T-cell (primary cell): ENCODE results near the gene COL23A1. TPM values are rescaled to one million over a fixed set of nuclear protein-coding genes. Genes with fewer than 3 reads are reported as not detected.

Source experiments
- ATAC-seq, 4 experiments: fragments of 200-7000 bp in 3 of 4; fragments of 150-1000 bp in 1 of 4; cut with Tn5 transposase; replicated peaks in 1 of 4; 1 replicate in 3 of 4; 2 replicates in 1 of 4; pipeline ENCODE4 v1.10.0; 2021; ENCODE audit warnings: moderate library complexity in 3 of 4, mild to moderate bottlenecking in 2 of 4, moderate number of reproducible peaks in 1 of 4
- CTCF ChIA-PET, 2 donors: fragments of 300-600 bp; sonication (Branson Sonifier 250); formaldehyde crosslinking; loops; one replicate each; lab custom pipeline; 2022; ENCODE audit warnings: antibody characterized with exemption in 2 of 2; lab: Charles Lee
- POLR2A ChIA-PET, 2 donors: fragments of 300-600 bp; sonication (Branson Sonifier 250); formaldehyde crosslinking; loops; one replicate each; lab custom pipeline; 2022; ENCODE audit warnings: antibody characterized with exemption in 2 of 2; lab: Charles Lee
- DNase-seq, 35 experiments: peaks; one replicate each; pipeline versions ENCODE4 v3.0.0 to v3.0.0-alpha.2; 2013 to 2023
- H3K27ac ChIP-seq: one replicate; pipeline ENCODE4 v1.5.1; 2013; ENCODE audit warnings: low read length
- H3K27me3 ChIP-seq, 2 experiments: replicated peaks in 1 of 2; 1 replicate in 1 of 2; 2 replicates in 1 of 2; pipeline versions ENCODE4 v1.6.1 to v1.7.0; 2013; ENCODE audit warnings: low read length in 1 of 2, mixed read lengths in 1 of 2; ENCODE audit not compliant: control insufficient read depth in 2 of 2, insufficient read depth in 2 of 2; ENCODE audit errors: extremely low read depth in 1 of 2
- H3K36me3 ChIP-seq, 2 donors: 1 replicate in 1 of 2; 2 replicates in 1 of 2; pipeline versions ENCODE4 v1.6.1 to v1.7.0; 2013; ENCODE audit warnings: low read length in 1 of 2; ENCODE audit not compliant: control insufficient read depth in 2 of 2, insufficient read depth in 1 of 2; ENCODE audit errors: extremely low read depth in 1 of 2
- H3K4me1 ChIP-seq, 2 experiments: 1 replicate in 1 of 2; 2 replicates in 1 of 2; pipeline versions ENCODE4 v1.6.1 to v1.7.0; 2013; ENCODE audit warnings: low read length in 2 of 2, mixed read lengths in 1 of 2; ENCODE audit not compliant: insufficient read depth in 2 of 2, control insufficient read depth in 1 of 2; ENCODE audit errors: extremely low read depth in 1 of 2
- H3K4me3 ChIP-seq, 2 donors: 1 replicate in 1 of 2; 2 replicates in 1 of 2; pipeline versions ENCODE4 v1.5.1 to v1.7.0; 2013; ENCODE audit warnings: mild to moderate bottlenecking in 2 of 2, low read length in 1 of 2, moderate library complexity in 1 of 2; ENCODE audit not compliant: control insufficient read depth in 1 of 2; ENCODE audit errors: extremely low read depth in 1 of 2
- H3K9me3 ChIP-seq: 2 replicates; pipeline ENCODE4 v1.7.0; 2013
- H3K27ac Mint-ChIP-seq, 2 donors: one replicate each; pipeline ENCODE4 v1.8.0; 2020 to 2021; ENCODE audit warnings: mild to moderate bottlenecking in 2 of 2, mixed read lengths in 2 of 2
- H3K27me3 Mint-ChIP-seq, 2 donors: one replicate each; pipeline ENCODE4 v1.8.0; 2021 to 2022; ENCODE audit warnings: mixed read lengths in 2 of 2
- H3K36me3 Mint-ChIP-seq: one replicate; pipeline ENCODE4 v1.8.0; 2021; ENCODE audit warnings: mixed read lengths
- H3K4me1 Mint-ChIP-seq, 3 donors: one replicate each; pipeline ENCODE4 v1.8.0; 2020 to 2022; ENCODE audit warnings: mixed read lengths in 3 of 3, mild to moderate bottlenecking in 1 of 3
- H3K4me3 Mint-ChIP-seq, 3 donors: one replicate each; pipeline ENCODE4 v1.8.0; 2020 to 2022; ENCODE audit warnings: mild to moderate bottlenecking in 3 of 3, mixed read lengths in 3 of 3, moderate library complexity in 3 of 3
- H3K9me3 Mint-ChIP-seq, 3 donors: one replicate each; pipeline ENCODE4 v1.8.0; 2020 to 2022; ENCODE audit warnings: mixed read lengths in 3 of 3
- WGBS: methylation state at CpG from one replicate; pipeline ENCODE4 v1.1.5; 2013; ENCODE audit warnings: missing lambda C conversion rate; ENCODE audit not compliant: insufficient coverage; 5-methylcytosine and 5-hydroxymethylcytosine counted together
- total RNA-seq, 35 experiments: library from RNA in 6 of 35; stranded (reverse) in 6 of 35; fragments of 120-200 nt in 1 of 35; gene quantifications; one replicate each; pipeline versions ENCODE4 v1.2.1 to v1.2.4 and lab custom pipeline; 2013 to 2026

Gene COL23A1
- total RNA-seq, 5 donors from 2014 or later (not counting 1 experiment from before 2014, with no cell fraction given), result 0.07 to 0.13 TPM; not detected in 3

DNA sequence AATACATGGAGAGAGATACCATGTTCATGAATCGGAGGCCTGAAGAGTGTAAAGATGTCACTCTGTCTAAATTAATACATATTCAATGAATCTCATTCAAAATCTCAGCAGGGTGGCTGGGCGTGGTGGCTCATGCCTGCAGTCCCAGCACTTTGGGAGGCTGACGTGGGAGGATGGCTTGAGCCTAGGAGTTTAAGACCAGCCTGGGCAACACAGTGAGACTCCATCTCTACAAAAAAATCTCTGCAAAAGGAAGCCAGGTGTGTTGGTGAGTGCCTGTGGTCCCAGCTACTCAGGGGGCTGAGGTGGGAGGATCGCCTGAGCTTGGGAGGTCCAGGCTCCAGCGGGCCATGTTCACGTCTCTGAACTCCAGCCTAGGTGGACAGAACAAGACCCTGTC, 49.7 kb downstream of the COL23A1 start:
- Histone ChIP-seq H3K4me3 (no peak overlapping the region), H3K27me3 (peaks cover 0 to 12% of the 10 kb centered on the region in 2 experiments), H3K9me3 (no peaks in the 10 kb centered on the region), H3K27ac (no peak overlapping the region), H3K4me1 (no peaks in the 10 kb centered on the region), H3K36me3 (no peaks in the 10 kb centered on the region)
- ChIA-PET CTCF (no interaction called here), POLR2A (no interaction called here)
- no peak for ATAC-seq
- DNase-seq, result no peak
- Mint-ChIP-seq H3K27me3 (no peaks in the 10 kb centered on the region), H3K4me1 (no peaks in the 10 kb centered on the region), H3K36me3 (no peaks in the 10 kb centered on the region), H3K9me3 (no peaks in the 10 kb centered on the region), H3K27ac (no peak overlapping the region), H3K4me3 (no peak overlapping the region)
- WGBS, result no CpG with 5 or more reads among the region's 6 CpGs

DNA sequence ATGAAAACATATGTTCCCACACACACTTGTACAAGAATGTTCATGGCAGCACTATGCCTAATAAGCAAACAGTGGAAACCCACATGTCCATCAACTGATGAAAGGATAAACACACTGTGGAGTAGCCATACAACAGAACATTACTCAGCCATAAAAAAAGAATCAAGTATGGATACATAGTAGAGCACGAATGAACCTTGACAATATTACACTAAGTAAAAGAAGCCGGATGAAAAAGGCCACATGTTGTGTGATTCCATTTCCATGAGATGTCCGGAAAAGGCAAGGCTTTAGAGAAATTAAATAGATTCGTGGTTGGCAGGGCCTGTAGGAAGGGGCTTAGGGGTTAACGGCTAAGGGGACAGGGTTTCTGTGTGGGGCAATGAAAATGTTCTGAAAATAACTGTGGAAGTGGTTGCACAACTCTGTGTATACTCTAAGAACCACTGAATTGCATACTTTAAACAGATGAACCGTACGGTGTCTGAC, 51.4 kb downstream of the COL23A1 start:
- POLR2A ChIA-PET, result interaction anchor here in 1 of 2 donors (0.7 kb wide), 1 partner anchor 981 kb away, joined by 4 read pairs; no protein-coding TSS in a partner anchor
- 93% methylated on average over 4 of the region's 7 CpGs for WGBS

DNA sequence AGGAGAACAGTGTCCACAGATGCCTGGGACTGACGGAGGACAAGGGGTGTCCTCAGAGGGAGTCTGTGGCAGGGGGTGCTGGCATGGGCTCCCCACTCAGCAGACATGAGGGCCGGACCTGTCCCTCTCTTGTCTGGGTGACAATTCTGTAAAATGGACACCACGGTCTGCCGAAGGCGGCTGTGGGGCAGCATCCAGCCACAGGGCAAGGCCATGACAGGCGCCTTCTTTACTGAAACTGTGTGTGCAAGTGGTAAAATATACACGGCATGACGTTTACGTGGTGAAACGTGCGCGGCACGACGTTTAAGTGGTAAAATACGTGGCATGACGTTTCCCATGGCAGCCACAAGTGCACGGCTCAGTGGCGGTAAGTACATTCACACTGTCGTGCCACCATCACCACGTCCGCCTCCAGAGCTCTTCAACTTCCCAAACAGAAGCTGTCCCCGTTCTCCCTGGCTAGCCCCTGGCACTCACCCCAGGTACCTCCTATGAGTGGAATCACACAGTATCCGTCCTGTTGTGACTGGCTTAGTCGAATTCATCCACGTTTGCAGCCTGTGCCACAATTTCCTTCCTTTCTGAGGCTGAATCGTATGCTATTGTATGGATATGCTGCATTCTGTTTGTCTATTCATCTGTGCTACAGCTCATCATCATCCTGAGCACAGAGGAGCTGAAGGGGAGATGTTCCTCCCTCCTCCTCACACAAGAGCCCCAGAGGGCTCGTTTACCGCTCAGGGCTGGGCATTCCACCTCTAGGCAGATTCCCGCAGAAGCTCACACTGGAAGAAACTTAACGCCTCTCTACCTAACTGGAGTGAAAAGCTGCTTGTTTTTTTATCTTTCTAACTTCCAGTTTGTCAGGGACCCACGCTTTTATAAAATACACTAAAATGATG, 52.5 kb downstream of the COL23A1 start:
- Mint-ChIP-seq H3K27me3 (peaks cover 0 to 3% of the 10 kb centered on the region in 2 donors), H3K4me3 (no peak overlapping the region), H3K4me1 (no peaks in the 10 kb centered on the region), H3K36me3 (no peaks in the 10 kb centered on the region), H3K9me3 (no peaks in the 10 kb centered on the region), H3K27ac (no peak overlapping the region)
- Histone ChIP-seq H3K9me3 (no peaks in the 10 kb centered on the region), H3K27me3 (peaks cover 0 to 16% of the 10 kb centered on the region in 2 experiments), H3K4me1 (no peaks in the 10 kb centered on the region), H3K36me3 (no peaks in the 10 kb centered on the region), H3K27ac (no peak overlapping the region), H3K4me3 (no peak overlapping the region)
- ChIA-PET CTCF (no interaction called here), POLR2A (no interaction called here)
- DNase-seq (no peak), ATAC-seq (no peak)
- WGBS, result 90% methylated on average over 22 of the region's 31 CpGs

More for the DNA sequence above, 51.4 kb downstream of the COL23A1 start:
- Mint-ChIP-seq H3K27me3 (peaks cover 0 to 2% of the 10 kb centered on the region in 2 donors), H3K4me1 (no peaks in the 10 kb centered on the region), H3K9me3 (no peaks in the 10 kb centered on the region), H3K27ac (no peak overlapping the region), H3K36me3 (no peaks in the 10 kb centered on the region), H3K4me3 (no peak overlapping the region)
- H3K4me1 ChIP-seq, result no peaks in the 10 kb centered on the region
- H3K4me3 ChIP-seq, result no peak overlapping the region
- H3K9me3 ChIP-seq, result no peaks in the 10 kb centered on the region
- CTCF ChIA-PET, result interaction anchor here in 1 of 2 donors (0.6 kb wide), 1 partner anchor 99 kb away, joined by 7 read pairs; no protein-coding TSS in a partner anchor
- ATAC-seq (no peak), DNase-seq (no peak)
- H3K27ac ChIP-seq, result no peak overlapping the region
- H3K36me3 ChIP-seq, result no peaks in the 10 kb centered on the region
- peaks cover 0 to 16% of the 10 kb centered on the region in 2 experiments for H3K27me3 ChIP-seq

DNA sequence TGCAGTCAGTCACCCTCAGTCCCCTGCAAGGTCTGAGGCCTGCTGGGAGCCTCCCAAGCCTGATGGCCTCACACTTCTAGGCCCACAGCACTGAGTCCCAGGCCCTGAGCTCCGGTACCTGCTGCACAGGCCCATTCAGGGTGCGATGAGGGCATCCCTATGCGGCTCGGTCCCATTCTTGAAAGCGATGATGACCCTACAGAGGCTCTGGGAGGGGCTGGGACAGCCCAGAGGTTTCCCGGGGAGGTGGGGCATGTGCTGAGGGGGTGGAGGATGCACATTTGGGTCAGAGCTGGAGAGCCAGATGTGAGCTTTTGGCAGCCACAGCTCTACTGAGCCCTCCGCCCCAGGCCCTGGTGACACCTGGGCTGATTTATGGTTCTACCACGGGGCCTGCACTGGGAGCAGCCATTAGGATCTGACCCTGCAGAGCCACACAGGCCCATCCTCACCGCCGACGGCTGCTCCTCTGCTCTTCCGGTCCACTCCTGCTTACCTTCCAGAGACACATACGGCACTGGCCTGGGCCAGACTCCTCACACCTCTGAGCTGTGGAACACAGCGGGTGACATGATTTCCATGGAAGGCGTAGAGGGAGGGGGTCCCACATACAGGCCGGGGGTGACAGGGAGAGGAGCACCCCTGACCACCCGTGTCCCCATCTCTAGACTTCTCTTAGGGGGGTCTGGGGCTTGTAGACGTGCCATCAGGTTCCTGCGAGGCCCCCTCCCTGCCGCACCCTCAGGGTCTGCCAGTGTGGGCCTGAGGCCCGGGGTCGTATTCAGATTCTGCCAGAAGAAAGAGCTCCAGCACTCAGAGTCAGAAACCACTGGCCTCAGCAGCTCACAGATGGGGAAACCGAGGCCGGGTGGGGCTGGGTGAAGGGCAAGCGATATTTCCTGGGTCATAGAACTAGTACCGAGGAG, 53.4 kb downstream of the COL23A1 start:
- H3K9me3 Mint-ChIP-seq, result no peaks in the 10 kb centered on the region
- Histone ChIP-seq H3K9me3 (no peaks in the 10 kb centered on the region), H3K27ac (no peak overlapping the region), H3K4me1 (no peaks in the 10 kb centered on the region), H3K4me3 (no peak overlapping the region), H3K27me3 (peaks cover 0 to 22% of the 10 kb centered on the region in 2 experiments), H3K36me3 (no peaks in the 10 kb centered on the region)
- no peaks in the 10 kb centered on the region for H3K4me1 Mint-ChIP-seq
- no peak overlapping the region for H3K27ac Mint-ChIP-seq
- ATAC-seq (no peak), DNase-seq (no peak)
- 88% methylated on average over 24 of the region's 26 CpGs for WGBS
- POLR2A ChIA-PET, result interaction anchor here in 1 of 2 donors (0.6 kb wide), 1 partner anchor 1352 kb away, joined by 3 read pairs; no protein-coding TSS in a partner anchor
- CTCF ChIA-PET, result no interaction called here
- H3K4me3 Mint-ChIP-seq, result no peak overlapping the region
- H3K36me3 Mint-ChIP-seq, result no peaks in the 10 kb centered on the region
- H3K27me3 Mint-ChIP-seq, result peaks cover 0 to 3% of the 10 kb centered on the region in 2 donors

DNA sequence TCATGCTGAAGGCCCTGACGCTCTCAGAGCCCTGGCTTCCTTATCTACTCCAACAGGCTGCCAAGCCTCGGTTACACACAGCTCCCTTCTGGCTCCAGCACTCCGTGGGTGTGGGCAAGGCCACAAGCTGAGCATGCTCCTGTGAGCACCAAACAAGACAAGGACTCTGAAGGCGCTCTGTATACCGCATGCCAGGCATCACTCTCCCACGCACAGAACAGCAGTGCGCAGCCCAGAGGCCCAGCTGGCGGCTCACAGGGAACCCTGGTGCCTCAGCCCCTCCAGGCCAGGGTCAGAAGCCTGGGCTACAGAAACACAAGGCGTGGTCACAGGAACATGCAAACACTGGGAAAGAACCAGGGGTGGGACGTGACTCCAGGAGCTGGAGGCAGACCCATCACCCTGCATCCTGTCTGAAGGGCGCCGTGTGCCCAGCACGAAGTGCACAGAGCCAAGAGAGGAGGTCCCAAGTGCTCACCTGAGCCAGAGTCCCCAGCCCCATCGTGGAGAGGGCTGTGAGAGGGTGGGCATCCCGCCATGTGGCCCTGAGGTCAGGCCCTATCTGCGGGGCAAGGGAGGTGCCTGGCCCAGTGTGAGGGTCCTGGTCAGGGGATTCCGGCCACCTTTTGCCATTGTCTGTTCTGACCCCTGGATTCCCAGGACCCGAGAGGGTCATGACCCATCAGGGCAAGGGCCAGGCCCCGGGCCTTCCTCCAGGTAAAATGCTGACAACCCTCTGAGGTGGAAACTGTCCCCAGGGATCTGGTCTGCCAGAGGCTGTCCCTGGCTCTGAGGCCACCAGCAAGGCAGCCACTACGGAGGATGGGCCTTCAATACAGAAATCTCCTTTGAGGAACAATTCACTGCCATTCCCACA, 54.7 kb downstream of the COL23A1 start:
- peaks cover 0 to 24% of the 10 kb centered on the region in 2 experiments for H3K27me3 ChIP-seq
- Mint-ChIP-seq H3K36me3 (no peaks in the 10 kb centered on the region), H3K4me1 (no peaks in the 10 kb centered on the region), H3K9me3 (no peaks in the 10 kb centered on the region), H3K27me3 (peaks cover 0 to 4% of the 10 kb centered on the region in 2 donors), H3K27ac (no peak overlapping the region), H3K4me3 (no peak overlapping the region)
- no peak for ATAC-seq
- DNase-seq, result no peak
- H3K4me3 ChIP-seq, result no peak overlapping the region
- H3K36me3 ChIP-seq, result no peaks in the 10 kb centered on the region
- POLR2A ChIA-PET, result interaction anchor here in 1 of 2 donors (0.6 kb wide), 1 partner anchor 1351 kb away, joined by 3 read pairs; no protein-coding TSS in a partner anchor
- CTCF ChIA-PET, result no interaction called here
- WGBS, result 84% methylated on average over 16 of the region's 20 CpGs
- H3K9me3 ChIP-seq, result no peaks in the 10 kb centered on the region
- H3K27ac ChIP-seq, result no peak overlapping the region
- H3K4me1 ChIP-seq, result no peaks in the 10 kb centered on the region
